GM19328 (cell line): ENCODE data around the gene TGFB1I1.

Source experiments
- ATAC-seq: cut with Tn5 transposase; IDR thresholded peaks from one replicate; pipeline ENCODE4 v1.9.1; 2021; ENCODE audit warnings: mild to moderate bottlenecking, moderate library complexity; ENCODE audit not compliant: unreplicated experiment

TGFB1I1 gene

GRCh38 chr16:31451681-31452351, 20.1 kb upstream of the TGFB1I1 start:
- ATAC-seq = no peak

- ATAC-seq = no peak
Observed at GRCh38 chr16:31452631-31453106, 19.3 kb upstream of the TGFB1I1 start.

- ATAC-seq = no peak
Observed at GRCh38 chr16:31453255-31454204, 18.4 kb upstream of the TGFB1I1 start.

DNA sequence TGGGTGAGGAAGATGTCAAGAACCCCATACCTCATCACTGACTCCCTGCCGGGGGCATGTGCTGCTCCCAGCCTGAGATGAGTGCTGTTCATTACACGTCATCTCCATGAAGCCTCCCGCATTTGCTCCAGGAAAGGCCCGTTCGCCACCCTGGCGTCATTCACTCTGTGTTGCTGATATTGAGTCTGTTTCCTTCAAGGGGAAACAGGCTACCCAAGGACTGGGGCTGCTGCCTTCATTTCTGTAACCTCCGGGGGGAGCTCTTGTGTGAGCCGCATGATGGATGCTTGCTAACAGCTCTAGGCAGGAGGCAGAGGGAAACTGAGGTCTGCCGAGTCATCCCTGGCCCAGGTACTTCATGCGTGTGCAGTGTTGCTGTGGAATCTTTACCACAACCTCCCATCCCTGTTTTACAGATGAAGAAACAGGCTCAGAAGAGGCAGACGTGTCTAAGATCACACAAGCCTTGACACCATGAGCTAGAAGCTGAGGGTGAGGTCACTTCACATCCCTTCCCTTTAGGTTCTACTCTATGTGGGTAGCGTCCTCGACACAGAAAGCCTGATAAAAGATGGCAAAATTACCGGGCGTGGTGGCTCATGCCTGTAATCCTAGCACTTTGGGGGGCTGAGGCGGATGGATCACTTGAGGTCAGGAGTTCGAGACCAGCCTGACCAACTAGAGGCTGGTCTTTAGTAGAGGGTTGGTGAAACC, 16.2 kb upstream of the TGFB1I1 start:
- no peak for ATAC-seq

GRCh38 chr16:31456988-31457360, 15.0 kb upstream of the TGFB1I1 start:
- ATAC-seq = no peak

- no peak for ATAC-seq
Observed at GRCh38 chr16:31458073-31458843, 13.7 kb upstream of the TGFB1I1 start.

DNA sequence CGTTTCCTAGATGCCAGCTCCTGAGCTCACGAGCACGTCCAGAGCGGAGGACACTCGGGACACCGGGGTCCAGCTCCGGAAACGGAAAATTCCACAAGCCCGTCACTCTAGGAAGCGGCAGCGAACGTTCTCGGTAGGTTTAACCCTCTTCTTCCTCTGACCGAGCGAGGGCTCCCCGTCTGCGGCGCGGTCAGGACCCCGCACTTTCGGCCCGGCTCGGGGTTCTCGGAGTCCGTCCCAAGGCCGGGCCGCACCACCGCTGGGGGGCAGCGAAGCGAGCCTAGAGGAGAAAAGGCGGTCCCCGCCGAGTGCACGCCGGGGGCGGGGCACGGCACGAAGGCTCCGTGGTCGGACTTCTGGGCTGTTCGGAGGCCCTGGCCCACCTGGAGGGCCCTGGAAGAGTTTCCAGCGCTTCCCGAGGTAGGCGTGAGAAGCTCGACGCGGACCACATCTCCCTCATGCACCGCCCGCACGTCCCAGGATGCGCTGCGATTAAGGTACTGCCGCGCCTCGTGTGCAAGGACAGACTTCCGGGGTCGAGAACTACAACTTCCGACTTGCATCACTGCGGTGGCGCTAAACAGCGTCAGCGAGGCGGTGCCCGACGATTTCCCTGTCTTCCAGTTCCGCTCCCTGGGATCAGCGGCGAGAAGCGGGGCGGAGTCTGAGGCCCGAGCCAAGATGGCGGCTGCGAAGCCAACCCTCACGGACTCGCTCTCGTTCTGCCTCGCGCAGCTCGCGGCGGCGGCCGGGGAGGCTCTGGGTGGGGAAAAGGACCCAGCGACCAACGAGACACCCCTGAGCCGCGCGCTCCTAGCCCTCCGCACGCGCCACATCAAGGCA, 12.9 kb upstream of the TGFB1I1 start, which contains the start of gene ARMC5:
TSS of gene ARMC5 (plus strand) at position 658 of the 843 bp plus-strand sequence. CDS start at position 682, 24 bp downstream.
- peak; percentile 68 for ATAC-seq

GRCh38 chr16:31459687-31460581, 12.0 kb upstream of the TGFB1I1 start:
- ATAC-seq = peak; percentile 65

GRCh38 chr16:31460582-31461002, 11.4 kb upstream of the TGFB1I1 start:
- ATAC-seq = no peak

GRCh38 chr16:31461201-31461920, 10.6 kb upstream of the TGFB1I1 start:
- ATAC-seq = no peak

DNA sequence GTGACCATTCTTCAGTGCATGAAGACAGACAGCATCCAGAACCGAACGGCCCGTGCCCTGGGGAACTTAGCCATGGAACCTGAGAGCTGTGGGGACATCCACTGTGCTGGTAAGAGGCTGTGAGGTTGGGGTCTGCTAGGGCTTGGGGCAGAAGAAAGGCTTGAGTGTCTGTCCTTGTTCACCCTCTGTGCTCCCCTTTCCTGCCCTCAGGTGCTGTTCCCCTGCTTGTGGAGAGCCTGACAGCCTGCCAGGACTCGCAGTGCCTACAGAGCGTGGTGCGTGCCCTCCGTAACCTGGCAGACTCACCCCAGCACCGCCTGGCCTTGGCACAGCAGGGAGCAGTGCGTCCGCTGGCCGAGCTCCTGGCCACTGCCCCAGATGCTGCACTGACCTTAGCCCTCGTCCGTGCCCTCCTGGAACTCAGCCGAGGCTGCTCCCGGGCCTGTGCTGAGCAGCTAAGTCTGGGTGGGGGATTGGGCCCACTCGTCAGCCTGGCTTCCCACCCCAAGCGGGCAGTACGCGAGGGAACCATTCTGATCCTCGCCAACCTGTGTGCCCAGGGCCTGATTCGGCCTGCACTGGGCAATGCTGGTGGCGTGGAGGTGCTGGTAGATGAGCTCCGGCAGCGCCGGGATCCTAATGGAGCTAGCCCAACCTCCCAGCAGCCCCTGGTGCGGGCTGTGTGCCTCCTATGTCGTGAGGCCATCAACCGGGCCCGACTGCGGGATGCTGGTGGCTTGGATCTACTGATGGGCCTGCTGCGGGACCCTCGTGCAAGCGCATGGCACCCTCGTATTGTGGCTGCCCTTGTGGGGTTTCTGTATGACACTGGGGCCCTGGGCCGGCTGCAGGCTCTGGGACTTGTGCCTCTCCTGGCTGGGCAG, 9.8 kb upstream of the TGFB1I1 start:
- no peak for ATAC-seq

GRCh38 chr16:31464348-31464769, 7.6 kb upstream of the TGFB1I1 start:
- no peak for ATAC-seq

- ATAC-seq = no peak
Observed at GRCh38 chr16:31464781-31465260, 7.1 kb upstream of the TGFB1I1 start.

DNA sequence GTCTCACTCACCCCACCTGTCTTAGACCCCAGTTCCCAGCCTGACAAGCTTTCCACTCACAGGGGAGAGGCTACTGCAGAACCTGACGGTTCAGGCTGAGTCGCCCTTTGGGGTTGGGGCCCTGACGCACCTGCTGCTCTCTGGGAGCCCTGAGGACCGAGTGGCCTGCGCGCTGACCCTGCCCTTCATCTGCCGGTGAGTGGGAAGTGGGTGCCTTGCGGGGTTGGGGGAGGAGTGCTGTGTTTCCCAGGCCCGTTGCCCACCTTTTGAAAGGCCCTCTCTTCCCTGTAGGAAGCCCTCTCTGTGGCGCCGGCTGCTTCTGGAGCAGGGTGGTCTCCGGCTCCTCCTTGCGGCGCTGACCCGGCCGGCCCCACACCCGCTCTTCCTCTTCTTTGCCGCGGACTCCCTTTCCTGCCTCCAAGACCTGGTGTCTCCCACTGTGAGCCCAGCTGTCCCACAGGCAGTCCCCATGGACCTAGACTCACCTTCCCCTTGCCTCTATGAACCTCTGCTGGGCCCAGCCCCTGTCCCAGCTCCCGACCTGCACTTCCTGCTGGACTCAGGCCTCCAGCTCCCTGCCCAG, 6.1 kb upstream of the TGFB1I1 start:
- ATAC-seq = no peak

GRCh38 chr16:31466381-31466841, 5.5 kb upstream of the TGFB1I1 start:
- ATAC-seq = no peak

DNA sequence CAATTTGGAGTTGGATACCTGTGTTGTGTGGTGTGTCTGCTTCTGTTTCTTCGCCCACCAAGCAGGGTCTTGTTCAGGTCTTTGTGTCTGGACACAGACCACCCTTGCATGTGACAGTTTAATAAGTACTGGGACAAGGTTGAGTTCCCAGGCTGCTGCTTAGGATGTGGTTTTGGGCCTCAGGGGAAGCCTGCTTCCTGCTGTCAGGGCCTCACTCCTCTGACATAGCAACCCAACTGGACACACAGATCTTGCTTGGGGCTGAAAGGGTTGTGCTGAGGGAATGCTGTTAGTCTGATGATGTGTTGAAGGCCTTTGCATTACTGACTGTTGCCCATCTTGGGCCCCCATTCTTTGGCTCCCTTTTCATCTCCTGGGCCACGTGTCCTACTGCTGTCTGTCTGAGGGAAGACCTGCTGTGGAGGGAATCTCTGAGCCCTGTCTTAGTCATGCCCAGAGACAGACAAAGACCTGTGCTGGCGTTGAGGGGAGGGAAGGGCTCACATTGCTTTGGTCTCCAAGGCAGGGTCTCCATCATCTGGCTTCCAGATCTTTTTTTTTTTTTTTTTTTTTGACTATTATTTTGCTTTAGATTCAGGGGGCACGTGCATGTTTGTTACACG, 4.7 kb upstream of the TGFB1I1 start:
- no peak for ATAC-seq
